Muscle of arm (tissue), 12 donors: ENCODE results near the gene IGF1. TPM values are rescaled to one million over a fixed set of nuclear protein-coding genes. Genes with fewer than 3 reads are reported as not detected.
"Not testable (repeated sequence)": the region's sequence is repeated elsewhere in the genome, so short reads cannot be mapped to it uniquely, and the experiment has no call there.

Experiments
- DNase-seq: peaks from one replicate; pipeline ENCODE4 v3.0.0-alpha.2; 2013
- polyA plus RNA-seq, 12 donors: library from polyadenylated mRNA; unstranded; fragments of 120-200 nt; gene quantifications; one replicate each; pipeline ENCODE4 v1.2.1, GENCODE V29; 2013; ENCODE audit not compliant: insufficient read length in 12 of 12

IGF1 gene
- polyA plus RNA-seq, 12 donors: 18.1 to 93.7 (median 33.8) TPM

DNA sequence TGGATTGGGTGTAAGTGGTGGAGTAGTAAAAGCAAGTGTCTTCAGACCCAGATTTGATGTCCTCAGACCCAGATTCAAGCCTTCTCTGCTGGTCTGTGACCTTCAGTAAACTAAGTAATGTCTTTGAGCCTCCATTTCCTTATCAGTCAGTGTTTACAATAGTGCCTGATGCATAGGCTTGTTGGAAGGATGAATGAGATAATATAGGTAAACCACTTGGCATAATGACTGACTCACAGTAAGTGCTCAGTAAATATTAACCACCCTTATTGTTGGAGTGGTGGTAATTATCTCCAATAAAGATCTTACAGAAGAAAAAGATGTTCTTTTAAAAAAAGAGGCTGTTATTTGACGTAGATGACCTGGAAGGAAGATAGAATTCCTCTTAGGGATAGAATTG lies 86.2 kb downstream of the IGF1 start:
- DNase-seq: no peak

DNA sequence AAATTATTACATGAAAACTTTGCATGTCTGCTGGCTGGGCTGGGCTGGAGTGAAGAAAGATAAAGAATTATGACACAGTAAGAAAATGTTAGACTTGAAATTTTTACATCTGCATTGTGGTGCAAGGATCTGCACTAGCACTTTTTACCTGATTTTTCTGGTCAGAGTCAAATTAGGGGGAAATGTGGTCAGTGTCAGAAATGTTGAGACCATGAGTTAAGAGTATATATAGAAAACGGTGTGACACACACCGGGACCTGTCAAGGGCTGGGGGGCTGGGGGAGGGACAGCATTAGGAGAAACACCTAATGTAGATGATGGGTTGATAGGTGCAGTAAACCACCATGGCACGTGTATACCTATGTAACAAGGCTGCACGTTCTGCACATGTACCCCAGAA lies 90.3 kb downstream of the IGF1 start:
- no peak for DNase-seq

DNA sequence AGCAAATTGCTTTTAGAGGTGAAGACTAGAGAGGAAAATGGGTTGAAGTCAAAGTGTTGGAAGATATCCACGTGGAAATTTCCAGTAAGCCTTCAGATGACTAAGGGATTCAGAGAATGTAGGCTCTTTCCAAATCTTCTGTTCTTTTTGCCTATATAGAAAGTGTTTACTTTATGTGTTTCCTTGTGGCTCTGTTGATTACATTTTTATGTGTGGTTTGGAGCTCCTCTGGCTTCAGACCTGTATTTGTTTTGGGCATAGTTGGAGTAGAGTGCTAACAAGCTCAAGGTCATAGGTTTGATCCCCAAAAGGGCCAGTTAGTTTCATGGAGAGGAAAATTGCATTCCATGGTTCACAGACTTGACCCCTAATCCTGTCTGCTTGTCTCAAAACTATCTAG lies 91.9 kb downstream of the IGF1 start:
- DNase-seq: no peak

DNA sequence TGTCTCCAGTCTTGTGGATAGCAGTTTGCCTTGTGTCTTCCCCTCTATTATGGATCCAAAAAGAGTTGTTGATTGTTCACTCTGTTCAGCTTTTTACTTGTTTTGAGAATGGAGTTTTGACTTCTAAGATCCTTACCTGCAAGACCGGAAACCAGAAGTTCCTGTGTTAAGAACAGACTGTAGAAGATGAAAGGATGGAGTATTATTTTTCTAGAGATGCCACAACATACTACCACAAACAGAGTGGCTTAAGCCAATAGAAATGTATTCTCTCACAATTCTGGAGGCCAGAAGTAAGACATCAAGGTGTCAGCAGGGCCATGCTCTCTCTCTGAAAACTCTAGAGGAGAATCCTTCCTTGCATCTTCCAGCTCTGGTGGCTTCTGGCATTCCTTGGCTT lies 95.0 kb downstream of the IGF1 start:
- no peak for DNase-seq

DNA sequence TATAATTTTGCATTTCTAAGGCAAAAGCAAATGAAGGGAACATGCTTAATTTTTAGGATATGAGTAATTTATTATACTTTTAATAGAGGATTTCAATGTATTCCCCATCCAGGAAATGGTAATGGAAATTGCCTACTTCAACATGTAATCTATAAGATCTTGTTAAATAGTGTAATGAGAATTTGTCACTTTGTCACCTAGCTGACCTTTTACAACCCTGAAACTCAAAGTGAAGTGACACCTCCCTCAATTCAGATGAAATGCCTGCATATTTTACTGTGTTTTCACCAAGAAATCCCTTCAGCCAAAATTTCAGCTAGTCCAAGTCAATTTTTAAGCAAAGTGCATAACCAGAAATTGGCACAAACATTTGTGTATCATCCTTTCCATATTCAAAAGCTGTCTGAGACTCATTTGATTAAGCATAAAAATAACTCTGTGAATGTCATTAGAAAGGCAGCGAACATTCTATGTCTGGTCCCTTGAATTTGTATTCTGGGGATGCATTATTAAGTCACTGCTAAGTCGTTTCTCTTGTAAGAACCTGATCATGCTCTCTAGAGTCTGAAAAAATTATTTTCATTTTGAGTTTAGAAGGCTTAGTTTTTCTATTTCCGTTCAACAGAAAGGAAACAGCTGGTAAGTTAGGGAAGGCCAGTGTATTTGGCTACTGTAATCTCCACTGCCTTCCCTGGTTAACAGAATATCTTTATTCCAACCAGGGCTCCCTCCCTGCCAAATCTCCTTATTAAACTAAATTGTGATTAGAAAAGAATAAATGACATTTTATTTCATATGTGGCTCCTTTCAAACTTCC lies 100.8 kb downstream of the IGF1 start:
- DNase-seq: peak; percentile 46

DNA sequence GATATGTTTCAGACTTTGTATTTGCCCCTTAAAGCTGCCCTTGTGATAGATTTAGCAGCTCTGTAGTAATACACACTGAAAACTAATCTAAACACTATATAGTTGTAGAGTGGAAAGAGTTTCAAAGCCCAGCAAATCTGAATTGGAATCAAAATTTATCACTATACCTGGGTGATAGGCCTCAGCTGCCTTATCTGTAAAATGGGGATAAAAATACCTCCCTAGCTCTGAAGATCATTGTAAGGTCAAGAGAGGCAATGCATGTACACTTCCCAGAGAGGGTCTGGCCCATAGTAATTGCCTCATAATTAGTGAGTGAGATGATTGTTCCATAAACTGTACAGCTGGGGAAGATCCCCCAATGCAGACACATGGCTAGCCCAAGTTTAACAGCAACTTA lies 103.6 kb downstream of the IGF1 start:
- no peak for DNase-seq

DNA sequence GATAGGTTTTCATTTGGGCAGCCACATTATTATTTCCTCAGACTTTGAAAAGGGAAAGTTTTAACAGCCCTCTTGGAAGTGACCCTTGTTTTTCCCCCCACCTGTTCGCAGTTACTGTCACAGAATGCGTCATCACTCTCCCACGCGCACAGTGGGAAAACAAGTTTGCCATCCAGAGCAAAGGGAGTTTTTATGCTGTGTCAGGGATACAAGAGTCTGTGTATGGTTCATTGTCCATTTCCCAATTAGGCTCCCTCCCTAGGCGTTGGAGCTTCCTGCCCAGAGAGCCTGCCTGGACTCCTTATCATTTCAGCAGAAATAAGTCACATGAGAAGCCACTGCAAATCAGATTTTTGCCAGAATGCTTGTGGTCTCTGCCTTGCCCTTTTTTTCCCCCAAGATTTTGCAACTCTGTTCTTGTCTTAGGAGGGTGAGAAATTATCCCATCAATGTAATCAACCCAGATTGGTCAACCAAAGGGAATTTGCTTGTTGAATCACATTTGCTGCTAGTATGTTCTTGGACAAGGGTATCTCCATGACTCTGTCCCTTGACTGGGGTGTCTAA lies 104.1 kb downstream of the IGF1 start:
- peak; percentile 26 for DNase-seq

DNA sequence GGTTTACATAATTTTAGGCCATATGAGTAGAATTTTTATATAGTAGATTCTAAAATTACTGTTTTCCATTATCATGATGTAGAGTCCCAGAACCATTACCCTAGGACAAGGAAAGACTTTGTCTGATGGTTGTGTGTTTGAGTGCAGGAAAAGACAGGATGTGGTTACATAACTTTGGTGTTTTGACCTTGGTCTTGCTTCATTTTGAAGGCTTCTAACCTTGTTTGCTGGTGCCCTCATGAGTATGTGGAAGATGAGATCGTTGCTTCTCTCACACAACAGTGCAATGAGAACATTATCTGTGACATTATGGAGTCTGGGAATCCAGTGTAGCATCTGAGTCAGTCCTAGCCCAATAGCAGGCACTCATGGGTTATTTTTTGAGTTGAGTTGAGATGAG lies 106.2 kb downstream of the IGF1 start:
- no peak for DNase-seq

DNA sequence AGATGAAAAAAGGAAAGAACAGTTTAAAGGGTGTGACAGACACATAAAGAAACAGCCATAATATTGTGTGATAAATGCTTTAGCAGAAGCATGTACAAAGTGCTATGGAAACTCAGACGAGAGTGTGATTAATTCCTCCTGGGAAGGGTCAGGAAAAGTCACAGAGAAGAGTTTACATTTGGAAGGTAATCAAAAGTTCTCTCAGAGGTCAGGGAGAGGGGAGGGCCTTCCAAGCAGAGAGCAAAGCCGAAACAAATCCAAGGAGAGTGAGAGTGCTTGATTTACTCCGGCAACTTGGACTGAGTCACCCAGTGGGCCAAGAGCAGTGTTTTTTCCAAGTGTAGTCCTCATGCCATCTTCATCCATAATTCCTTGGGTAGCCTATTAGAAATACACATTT lies 108.3 kb downstream of the IGF1 start:
- peak; percentile 22 for DNase-seq

DNA sequence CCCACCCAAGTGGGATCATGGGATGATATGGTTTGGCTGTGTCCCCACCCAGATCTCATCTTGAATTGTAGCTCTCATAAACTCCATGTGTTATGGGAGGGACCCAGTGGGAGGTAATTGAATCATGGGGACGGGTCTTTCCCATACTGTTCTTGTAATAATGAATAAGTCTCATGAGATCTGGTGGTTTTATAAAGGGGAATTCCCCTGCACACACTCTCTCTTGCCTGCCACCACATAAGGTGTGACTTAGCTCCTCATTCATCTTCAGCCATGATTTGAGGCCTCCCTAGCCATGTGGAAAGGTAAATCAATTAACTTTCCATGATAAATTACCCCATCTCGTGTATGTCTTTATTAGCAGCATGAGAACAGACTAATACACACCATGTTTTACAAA lies 109.2 kb downstream of the IGF1 start:
- DNase-seq: no peak

DNA sequence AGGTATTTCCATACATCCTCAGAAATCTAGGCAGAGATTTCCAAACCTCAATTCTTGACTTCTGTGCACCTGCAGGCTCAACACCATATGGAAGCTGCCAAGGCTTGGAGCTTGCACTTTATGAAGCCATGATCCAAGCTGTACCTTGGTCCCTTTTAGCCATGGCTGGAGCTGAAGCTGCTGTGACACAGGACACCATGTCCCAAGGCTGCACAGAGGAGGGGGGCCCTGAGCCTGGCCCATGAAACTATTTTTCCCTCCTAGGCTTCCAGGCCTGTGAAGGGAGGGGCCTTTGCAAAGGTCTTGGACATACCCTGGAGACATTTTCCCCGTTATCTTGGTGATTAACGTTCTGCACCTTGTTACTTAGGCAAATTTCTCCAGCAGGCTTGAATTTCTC lies 110.5 kb downstream of the IGF1 start:
- no peak for DNase-seq

DNA sequence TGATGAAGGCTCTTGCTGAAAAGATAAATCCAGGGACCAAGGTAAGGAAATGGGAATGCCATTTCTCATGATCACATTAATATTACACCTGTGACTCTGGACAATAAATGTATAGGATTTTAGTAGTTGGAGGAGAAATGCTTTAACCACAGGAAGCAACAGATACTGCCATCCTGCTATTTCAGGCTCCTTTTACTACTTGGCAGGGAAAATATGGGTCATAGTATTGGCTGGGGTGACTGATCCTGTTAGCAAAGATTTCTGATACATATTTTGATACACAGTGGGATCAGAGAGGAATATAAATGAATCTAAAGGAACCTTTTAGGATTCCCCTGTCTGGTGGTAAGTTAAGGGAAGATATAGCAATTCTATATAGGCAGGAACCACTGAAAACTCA lies 115.0 kb downstream of the IGF1 start:
- DNase-seq: no peak

DNA sequence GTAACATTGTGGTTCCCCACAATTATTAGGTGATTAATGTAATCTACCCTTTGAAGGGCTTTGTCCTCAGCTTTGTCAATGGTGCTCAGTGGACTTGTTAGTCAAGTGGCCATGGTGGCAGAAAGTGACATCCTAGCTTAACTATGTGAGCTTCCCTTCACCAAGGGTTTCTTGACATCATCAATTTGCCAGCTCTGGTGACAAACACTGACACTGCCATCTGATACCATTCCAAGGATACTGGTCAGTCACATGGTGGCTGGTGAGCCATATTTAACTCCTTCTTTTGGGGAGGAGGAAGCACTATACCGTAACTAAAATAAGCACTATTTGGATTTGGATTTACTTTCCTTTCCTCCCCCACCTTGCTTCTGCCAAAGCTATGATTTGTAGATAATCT lies 115.7 kb downstream of the IGF1 start:
- no peak for DNase-seq

DNA sequence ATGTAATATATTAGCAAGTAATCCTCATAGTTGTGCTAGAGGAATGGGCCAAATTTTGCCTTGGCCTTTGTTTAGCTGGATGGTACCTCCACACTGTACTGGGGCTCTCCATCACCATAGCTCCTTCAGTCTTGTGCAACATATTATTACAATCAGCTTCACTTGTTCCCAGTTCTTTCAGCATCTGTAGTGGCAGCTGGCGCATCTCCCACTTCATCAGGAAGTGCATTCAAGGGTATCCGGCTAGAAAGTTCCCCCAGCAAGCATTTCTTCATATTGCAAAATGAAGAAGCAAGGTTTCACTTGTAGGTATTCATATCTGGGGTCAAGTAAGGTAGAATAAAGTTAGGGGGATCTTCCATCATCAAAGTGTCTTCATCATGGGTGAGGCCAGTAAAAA lies 123.7 kb downstream of the IGF1 start:
- DNase-seq: no peak

DNA sequence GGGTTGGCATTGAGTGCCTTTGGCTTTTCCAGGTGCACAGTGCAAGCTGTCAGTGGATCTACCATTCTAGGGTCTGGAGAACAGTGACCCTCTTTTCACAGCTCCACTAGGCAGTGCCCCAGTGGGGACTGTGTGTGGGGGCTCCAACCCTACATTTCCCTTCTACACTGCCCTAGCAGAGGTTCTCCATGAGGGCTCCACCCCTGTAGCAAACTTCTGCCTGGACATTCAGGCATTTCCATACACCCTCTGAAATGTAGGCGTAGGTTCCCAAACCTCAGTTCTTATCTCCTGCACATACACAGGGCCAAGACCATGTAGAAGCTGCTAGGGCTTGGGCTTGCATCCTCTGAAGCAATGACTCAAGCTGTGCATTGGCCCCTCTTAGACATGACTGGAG lies 126.1 kb downstream of the IGF1 start:
- not testable (repeated sequence) for DNase-seq

DNA sequence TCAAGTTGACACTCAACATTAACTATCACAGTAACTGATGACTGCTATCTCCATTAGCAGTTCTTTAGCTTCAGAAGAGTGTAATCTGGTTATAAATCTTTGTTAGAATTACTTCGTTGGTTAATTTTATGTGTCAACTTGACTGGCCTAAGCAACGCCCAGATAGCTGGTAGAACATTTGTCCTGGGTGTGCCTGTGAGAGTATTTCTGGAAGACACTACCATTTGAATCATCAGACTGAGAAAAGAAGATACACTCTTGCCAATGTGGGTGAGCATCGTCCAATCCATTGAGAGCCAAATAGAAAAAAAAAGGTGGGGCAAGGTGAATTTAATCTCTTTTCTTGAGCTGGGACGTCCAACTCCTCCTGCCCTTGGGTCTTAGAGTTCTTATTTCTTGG lies 129.0 kb downstream of the IGF1 start:
- DNase-seq: no peak

DNA sequence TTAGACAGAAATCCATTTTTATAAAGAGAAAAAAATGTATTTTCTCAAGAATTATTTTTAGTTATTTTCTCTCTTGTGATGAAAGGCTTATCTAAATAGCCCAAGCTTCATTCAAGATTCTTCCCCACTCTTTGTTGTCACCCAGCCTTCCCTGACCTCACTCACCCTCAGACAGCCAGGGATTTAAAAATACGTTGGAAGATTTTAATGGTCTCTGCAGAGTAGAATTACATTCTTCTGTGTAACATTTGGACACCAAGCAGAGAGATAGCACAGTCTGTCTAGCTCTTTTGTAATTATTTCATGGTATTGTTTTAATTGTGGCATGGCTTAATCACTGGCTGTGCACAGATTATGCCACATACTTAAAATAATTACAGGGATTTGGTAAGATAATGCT lies 130.3 kb downstream of the IGF1 start:
- DNase-seq: no peak

DNA sequence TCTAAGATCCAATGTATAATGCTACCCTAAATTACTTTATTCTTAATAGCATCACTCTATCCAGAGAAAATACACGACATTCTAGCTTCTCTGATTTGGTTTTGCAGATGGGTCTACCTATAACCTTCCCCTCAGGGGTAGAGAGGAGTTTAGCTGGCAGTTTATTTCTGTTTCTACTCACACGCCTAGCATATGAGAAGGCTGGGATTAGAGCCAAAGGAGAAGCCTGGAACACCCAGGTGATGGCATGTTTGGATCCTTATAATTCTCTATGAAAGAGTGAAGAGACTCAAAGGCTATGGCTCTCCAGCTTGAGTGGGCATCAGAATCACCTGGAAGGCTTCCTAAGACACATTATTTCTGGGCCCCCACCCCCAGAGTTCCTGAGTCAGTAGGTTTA lies 131.3 kb downstream of the IGF1 start:
- no peak for DNase-seq

DNA sequence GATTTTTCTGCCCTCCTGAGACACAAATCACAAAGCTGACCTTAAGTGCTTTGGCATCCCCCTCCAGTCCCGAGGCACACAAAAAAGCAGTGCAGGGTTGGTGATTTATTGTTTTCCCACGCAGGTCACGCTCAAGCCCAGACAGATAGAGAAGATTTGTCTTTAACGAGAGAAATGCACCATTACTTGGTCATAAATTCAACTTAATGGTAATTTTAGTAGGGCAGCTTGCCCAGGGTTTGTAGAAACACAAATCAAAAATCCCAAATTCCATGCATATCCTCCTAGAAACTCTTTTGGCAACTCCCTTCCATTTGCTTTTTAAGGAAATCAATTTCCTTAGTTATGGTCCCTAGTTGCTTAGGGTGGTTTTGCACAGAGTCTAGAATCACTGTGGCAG lies 132.6 kb downstream of the IGF1 start:
- no peak for DNase-seq
